ENCODE data around the gene CUZD1. TPM values are rescaled to one million over a fixed set of nuclear protein-coding genes. Genes with fewer than 3 reads are reported as not detected.

CUZD1 gene
- total RNA-seq, 1 donor from 2014 or later, result 0.43 TPM

- no peaks in the 10 kb centered on the region for H3K9me3 ChIP-seq (ENCODE audit: low read depth)
- H3K27me3 ChIP-seq, result no peaks in the 10 kb centered on the region
- no peaks in the 10 kb centered on the region for H3K36me3 ChIP-seq
- peaks cover 4% of the 10 kb centered on the region for H3K4me1 ChIP-seq
- no peak for DNase-seq (ENCODE audit: low spot score)
- H3K4me3 ChIP-seq, result no peak overlapping the region
- H3F3A ChIP-seq (ENCODE audit: low read depth), result no peaks in the 10 kb centered on the region
- no peak overlapping the region for H3K4me2 ChIP-seq
- Mint-ChIP-seq H3K4me1 (no peaks in the 10 kb centered on the region), H3K27me3 (ENCODE audit: insufficient read depth, low read depth) (peaks cover 3% of the 10 kb centered on the region), H3K27ac (no peak overlapping the region), H3K36me3 (no peaks in the 10 kb centered on the region), H3K9me3 (no peaks in the 10 kb centered on the region), H3K4me3 (no peak overlapping the region)
- no peak overlapping the region for H3K27ac ChIP-seq
- H4K20me1 ChIP-seq (ENCODE audit: low read depth), result no peaks in the 10 kb centered on the region
- no peak overlapping the region for H3K9ac ChIP-seq
- TF ChIP-seq EZH2 (IDR thresholded peaks at IDR 0.05) (no peak), EZH2phosphoT487 (IDR thresholded peaks at IDR 0.05) (no peak)
- TF ChIP-seq, protein P1, sequence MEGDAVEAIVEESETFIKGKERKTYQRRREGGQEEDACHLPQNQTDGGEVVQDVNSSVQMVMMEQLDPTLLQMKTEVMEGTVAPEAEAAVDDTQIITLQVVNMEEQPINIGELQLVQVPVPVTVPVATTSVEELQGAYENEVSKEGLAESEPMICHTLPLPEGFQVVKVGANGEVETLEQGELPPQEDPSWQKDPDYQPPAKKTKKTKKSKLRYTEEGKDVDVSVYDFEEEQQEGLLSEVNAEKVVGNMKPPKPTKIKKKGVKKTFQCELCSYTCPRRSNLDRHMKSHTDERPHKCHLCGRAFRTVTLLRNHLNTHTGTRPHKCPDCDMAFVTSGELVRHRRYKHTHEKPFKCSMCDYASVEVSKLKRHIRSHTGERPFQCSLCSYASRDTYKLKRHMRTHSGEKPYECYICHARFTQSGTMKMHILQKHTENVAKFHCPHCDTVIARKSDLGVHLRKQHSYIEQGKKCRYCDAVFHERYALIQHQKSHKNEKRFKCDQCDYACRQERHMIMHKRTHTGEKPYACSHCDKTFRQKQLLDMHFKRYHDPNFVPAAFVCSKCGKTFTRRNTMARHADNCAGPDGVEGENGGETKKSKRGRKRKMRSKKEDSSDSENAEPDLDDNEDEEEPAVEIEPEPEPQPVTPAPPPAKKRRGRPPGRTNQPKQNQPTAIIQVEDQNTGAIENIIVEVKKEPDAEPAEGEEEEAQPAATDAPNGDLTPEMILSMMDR (IDR thresholded peaks at IDR 0.05), result no peak
- H3K79me2 ChIP-seq (ENCODE audit: low read depth), result no peaks in the 10 kb centered on the region
- no peak overlapping the region for H2AFZ ChIP-seq (replicated peaks)
Measured at GRCh38 chr10:122829454-122829853, 16.2 kb downstream of the CUZD1 start.

DNA sequence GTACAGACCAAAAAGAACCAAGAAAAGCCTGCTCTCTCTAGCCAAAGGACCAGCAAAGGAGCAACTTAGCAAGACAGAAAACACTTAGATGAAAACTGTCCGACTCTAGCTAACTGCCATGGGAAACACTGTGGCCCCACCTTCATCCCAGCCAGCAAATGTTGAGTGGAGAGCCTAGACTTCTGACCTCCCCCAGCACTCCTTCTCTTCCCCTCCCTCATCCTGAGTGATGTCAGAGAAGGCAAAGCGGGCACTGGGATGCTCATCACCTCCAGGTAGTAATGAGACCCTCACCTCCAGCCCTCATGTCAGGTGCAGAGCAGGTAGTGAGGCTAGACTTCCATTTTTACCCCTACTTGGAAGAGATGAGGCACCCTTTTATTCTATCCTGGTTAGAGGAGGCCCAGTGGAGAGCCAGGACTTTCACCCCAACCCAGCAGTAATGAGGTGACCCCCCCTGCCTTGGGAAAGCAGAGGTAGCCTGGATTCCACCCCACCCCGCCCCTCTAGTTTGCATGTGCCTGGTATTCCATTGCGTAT lies 16.9 kb downstream of the CUZD1 start:
- no peak overlapping the region for H2AFZ ChIP-seq (replicated peaks)
- no peaks in the 10 kb centered on the region for H3K4me1 Mint-ChIP-seq
- H3K4me3 ChIP-seq, result no peak overlapping the region
- H3K79me2 ChIP-seq (ENCODE audit: low read depth), result no peaks in the 10 kb centered on the region
- H3K27me3 Mint-ChIP-seq (ENCODE audit: insufficient read depth, low read depth), result peaks cover 5% of the 10 kb centered on the region
- no peak overlapping the region for H3K4me3 Mint-ChIP-seq
- H3K9me3 ChIP-seq (ENCODE audit: low read depth), result no peaks in the 10 kb centered on the region
- H3K4me1 ChIP-seq, result peaks cover 4% of the 10 kb centered on the region
- no peak overlapping the region for H3K27ac Mint-ChIP-seq
- no peak overlapping the region for H3K9ac ChIP-seq
- no peaks in the 10 kb centered on the region for H4K20me1 ChIP-seq (ENCODE audit: low read depth)
- H3K27me3 ChIP-seq, result no peaks in the 10 kb centered on the region
- no peak for DNase-seq (ENCODE audit: low spot score)
- H3F3A ChIP-seq (ENCODE audit: low read depth), result no peaks in the 10 kb centered on the region
- TF ChIP-seq, protein P1 (IDR thresholded peaks at IDR 0.05), result no peak
- TF ChIP-seq EZH2phosphoT487 (IDR thresholded peaks at IDR 0.05), result no peak
- no peak for TF ChIP-seq EZH2 (IDR thresholded peaks at IDR 0.05)
- H3K27ac ChIP-seq, result no peak overlapping the region
- H3K36me3 Mint-ChIP-seq, result no peaks in the 10 kb centered on the region
- no peak overlapping the region for H3K4me2 ChIP-seq
- H3K9me3 Mint-ChIP-seq, result no peaks in the 10 kb centered on the region
- no peaks in the 10 kb centered on the region for H3K36me3 ChIP-seq

DNA sequence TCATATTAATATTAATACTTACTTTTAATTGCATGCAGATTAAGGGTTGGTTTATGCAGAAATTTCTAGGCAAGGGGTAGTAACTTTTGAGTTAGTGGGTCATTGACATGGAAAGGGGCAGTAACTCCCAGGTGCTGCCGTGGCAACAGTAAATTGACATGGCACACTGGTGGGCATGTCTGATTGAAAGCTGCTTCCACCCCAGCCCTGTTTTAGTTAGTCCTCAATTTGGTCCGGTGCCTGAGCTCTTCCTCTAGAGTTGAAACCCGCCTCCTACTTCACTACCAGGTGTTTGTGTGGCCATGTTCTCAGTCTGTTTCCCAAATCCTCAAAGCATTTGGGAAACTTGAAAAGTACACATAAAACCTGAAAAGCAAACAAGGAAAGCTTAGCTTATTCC lies 18.4 kb downstream of the CUZD1 start:
- no peak overlapping the region for H3K27ac ChIP-seq
- Mint-ChIP-seq H3K36me3 (no peaks in the 10 kb centered on the region), H3K27ac (no peak overlapping the region), H3K27me3 (ENCODE audit: insufficient read depth, low read depth) (peaks cover 6% of the 10 kb centered on the region), H3K4me3 (no peak overlapping the region), H3K4me1 (no peaks in the 10 kb centered on the region), H3K9me3 (no peaks in the 10 kb centered on the region)
- no peak for DNase-seq (ENCODE audit: low spot score)
- H3K79me2 ChIP-seq (ENCODE audit: low read depth), result no peaks in the 10 kb centered on the region
- no peaks in the 10 kb centered on the region for H4K20me1 ChIP-seq (ENCODE audit: low read depth)
- no peak overlapping the region for H2AFZ ChIP-seq (replicated peaks)
- no peaks in the 10 kb centered on the region for H3K9me3 ChIP-seq (ENCODE audit: low read depth)
- H3K4me3 ChIP-seq, result no peak overlapping the region
- H3K4me1 ChIP-seq, result no peaks in the 10 kb centered on the region
- no peak overlapping the region for H3K9ac ChIP-seq
- no peaks in the 10 kb centered on the region for H3K27me3 ChIP-seq
- no peaks in the 10 kb centered on the region for H3K36me3 ChIP-seq
- H3K4me2 ChIP-seq, result no peak overlapping the region
- no peaks in the 10 kb centered on the region for H3F3A ChIP-seq (ENCODE audit: low read depth)
- TF ChIP-seq, protein P1 (IDR thresholded peaks at IDR 0.05), result no peak
- no peak for TF ChIP-seq EZH2phosphoT487 (IDR thresholded peaks at IDR 0.05)
- no peak for TF ChIP-seq EZH2 (IDR thresholded peaks at IDR 0.05)
